Adipocyte (in vitro differentiated cells): Measurements from ENCODE around the gene PTH1R.

Experiments used
- DNase-seq: peaks from one replicate; pipeline ENCODE4 v3.0.0-alpha.2; 2015; ENCODE audit warnings: low read depth
- H3K27me3 ChIP-seq: replicated peaks from 2 replicates; pipeline ENCODE4 v1.7.0; 2013; ENCODE audit warnings: mild to moderate bottlenecking, low read length, moderate library complexity; ENCODE audit not compliant: control insufficient read depth, insufficient read depth
- H3K36me3 ChIP-seq: 2 replicates; pipeline ENCODE4 v1.7.0; 2013; ENCODE audit warnings: low read length, mild to moderate bottlenecking, moderate library complexity; ENCODE audit not compliant: control insufficient read depth, insufficient read depth, severe bottlenecking
- H3K4me1 ChIP-seq: 2 replicates; pipeline ENCODE4 v1.7.0; 2013; ENCODE audit warnings: mild to moderate bottlenecking, low read length, moderate library complexity; ENCODE audit not compliant: control insufficient read depth, insufficient read depth
- H3K4me3 ChIP-seq: 2 replicates; pipeline ENCODE4 v1.7.0; 2013; ENCODE audit warnings: mild to moderate bottlenecking, low read length, moderate library complexity
- H3K9ac ChIP-seq: 2 replicates; pipeline ENCODE4 v1.7.0; 2013; ENCODE audit warnings: mild to moderate bottlenecking, low read length, moderate library complexity
- H3K9me3 ChIP-seq: 2 replicates; pipeline ENCODE4 v1.7.0; 2013; ENCODE audit warnings: mild to moderate bottlenecking, low read length, moderate library complexity; ENCODE audit not compliant: control insufficient read depth

Gene PTH1R

DNA sequence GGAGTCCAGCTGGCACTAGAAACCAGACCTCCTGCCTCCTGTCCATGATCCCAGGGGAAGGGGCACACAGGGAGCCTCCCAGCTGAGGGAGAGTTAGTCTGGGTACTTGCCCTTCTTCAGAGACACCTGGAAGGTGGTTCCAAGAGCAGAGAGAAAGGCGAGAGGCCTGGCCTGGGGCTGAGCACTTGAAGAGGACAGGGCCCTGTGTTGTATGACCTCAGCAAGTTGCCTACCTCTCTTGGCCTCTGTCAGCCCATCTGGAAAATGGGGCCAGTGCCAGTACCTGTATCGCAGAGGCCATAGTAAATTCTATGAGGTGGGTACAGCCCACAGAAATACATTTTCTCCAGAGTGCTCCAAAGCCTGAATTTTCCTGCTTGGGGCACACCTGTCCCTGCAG lies 19.5 kb downstream of the PTH1R start:
- H3K27me3 ChIP-seq: no peaks in the 10 kb centered on the region
- no peak for DNase-seq
- peaks cover 14% of the 10 kb centered on the region for H3K4me1 ChIP-seq
- no peak overlapping the region for H3K4me3 ChIP-seq
- no peak overlapping the region for H3K9ac ChIP-seq
- H3K9me3 ChIP-seq: no peaks in the 10 kb centered on the region
- H3K36me3 ChIP-seq: no peaks in the 10 kb centered on the region

GRCh38 chr3:46897829-46898320 lies 20.4 kb downstream of the PTH1R start:
- no peak for DNase-seq
- peaks cover 9% of the 10 kb centered on the region for H3K4me1 ChIP-seq
- no peak overlapping the region for H3K4me3 ChIP-seq
- no peaks in the 10 kb centered on the region for H3K27me3 ChIP-seq
- no peaks in the 10 kb centered on the region for H3K9me3 ChIP-seq
- H3K9ac ChIP-seq: no peak overlapping the region
- H3K36me3 ChIP-seq: no peaks in the 10 kb centered on the region

- H3K9ac ChIP-seq: no peak overlapping the region
- no peaks in the 10 kb centered on the region for H3K9me3 ChIP-seq
- no peaks in the 10 kb centered on the region for H3K27me3 ChIP-seq
- peaks cover 3% of the 10 kb centered on the region for H3K4me1 ChIP-seq
- peak; percentile 13 for DNase-seq
- H3K4me3 ChIP-seq: no peak overlapping the region
- H3K36me3 ChIP-seq: no peaks in the 10 kb centered on the region
These were observed 21.0 kb downstream of the PTH1R start for GRCh38 chr3:46898321-46899150.

DNA sequence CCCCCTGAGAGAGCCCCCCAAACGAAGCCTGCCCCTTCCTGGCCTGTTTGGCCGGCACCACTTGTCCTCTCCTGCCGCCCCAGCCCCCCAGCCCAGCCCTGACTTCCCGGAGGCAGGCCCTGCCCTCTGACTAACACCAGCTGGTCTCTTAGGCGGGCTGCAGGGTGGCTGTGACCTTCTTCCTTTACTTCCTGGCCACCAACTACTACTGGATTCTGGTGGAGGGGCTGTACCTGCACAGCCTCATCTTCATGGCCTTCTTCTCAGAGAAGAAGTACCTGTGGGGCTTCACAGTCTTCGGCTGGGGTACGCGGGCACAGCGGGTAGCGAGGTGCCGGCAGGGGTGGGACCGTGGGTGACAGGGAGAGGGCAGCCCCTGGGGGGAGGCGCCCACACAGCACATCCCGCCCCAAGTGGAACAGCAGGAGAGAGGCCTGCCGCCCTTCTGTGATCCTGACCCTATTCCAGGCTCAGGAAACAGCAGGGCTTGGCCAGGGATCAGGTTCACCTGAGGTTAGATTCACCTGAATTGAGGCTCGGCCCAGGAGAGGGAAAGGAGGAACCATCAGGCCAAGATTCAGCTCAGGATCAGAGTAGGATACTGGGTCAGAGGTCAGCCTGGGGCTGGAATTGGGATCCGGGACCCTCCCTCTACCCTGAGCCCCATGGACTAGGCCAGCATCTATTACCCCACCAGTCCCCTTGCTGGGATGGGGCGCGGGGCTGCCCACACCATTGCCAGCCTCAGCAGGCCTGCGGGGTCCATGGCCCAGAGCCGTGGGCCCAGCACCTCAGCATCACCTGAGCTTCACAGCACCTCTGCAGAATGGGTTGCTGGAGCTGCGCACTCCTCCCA lies 21.9 kb downstream of the PTH1R start:
- no peak for DNase-seq
- Histone ChIP-seq H3K36me3 (no peaks in the 10 kb centered on the region), H3K9me3 (no peaks in the 10 kb centered on the region), H3K9ac (no peak overlapping the region), H3K4me3 (no peak overlapping the region), H3K27me3 (no peaks in the 10 kb centered on the region), H3K4me1 (no peaks in the 10 kb centered on the region)

GRCh38 chr3:46900007-46900292 lies 22.4 kb downstream of the PTH1R start:
- Histone ChIP-seq H3K9ac (no peak overlapping the region), H3K4me3 (no peak overlapping the region), H3K36me3 (no peaks in the 10 kb centered on the region), H3K27me3 (no peaks in the 10 kb centered on the region), H3K9me3 (no peaks in the 10 kb centered on the region), H3K4me1 (no peaks in the 10 kb centered on the region)
- no peak for DNase-seq

- no peaks in the 10 kb centered on the region for H3K36me3 ChIP-seq
- no peak overlapping the region for H3K9ac ChIP-seq
- H3K27me3 ChIP-seq: no peaks in the 10 kb centered on the region
- no peaks in the 10 kb centered on the region for H3K4me1 ChIP-seq
- H3K4me3 ChIP-seq: no peak overlapping the region
- DNase-seq: no peak
- no peaks in the 10 kb centered on the region for H3K9me3 ChIP-seq
These were observed 22.8 kb downstream of the PTH1R start for GRCh38 chr3:46900356-46900755.

DNA sequence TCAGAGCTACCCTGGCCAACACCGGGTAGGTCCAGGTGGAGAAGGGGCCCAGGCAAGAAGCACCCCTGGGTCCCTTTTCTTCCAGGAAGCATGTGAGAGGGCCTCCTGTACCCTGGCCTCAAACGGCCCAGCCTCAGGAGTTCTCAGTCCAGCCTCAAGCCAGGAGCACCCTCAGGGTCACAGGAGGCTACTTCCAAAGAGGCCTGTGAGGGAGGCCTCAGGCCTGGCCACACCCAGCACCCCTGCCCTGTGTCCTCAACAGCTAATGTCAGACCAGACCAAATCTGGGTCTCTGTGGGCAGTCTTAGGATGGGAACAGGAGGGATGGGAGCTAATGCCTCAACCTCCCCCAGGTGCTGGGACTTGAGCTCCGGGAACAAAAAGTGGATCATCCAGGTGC lies 23.5 kb downstream of the PTH1R start:
- Histone ChIP-seq H3K27me3 (peaks cover 5% of the 10 kb centered on the region), H3K36me3 (no peaks in the 10 kb centered on the region), H3K9me3 (no peaks in the 10 kb centered on the region), H3K4me1 (no peaks in the 10 kb centered on the region), H3K4me3 (no peak overlapping the region), H3K9ac (no peak overlapping the region)
- DNase-seq: no peak

- peaks cover 7% of the 10 kb centered on the region for H3K27me3 ChIP-seq
- no peak overlapping the region for H3K4me3 ChIP-seq
- DNase-seq: no peak
- no peaks in the 10 kb centered on the region for H3K36me3 ChIP-seq
- H3K4me1 ChIP-seq: no peaks in the 10 kb centered on the region
- H3K9me3 ChIP-seq: no peaks in the 10 kb centered on the region
- no peak overlapping the region for H3K9ac ChIP-seq
These were observed 24.2 kb downstream of the PTH1R start for GRCh38 chr3:46901591-46902187.

- DNase-seq: no peak
- H3K36me3 ChIP-seq: no peaks in the 10 kb centered on the region
- H3K4me3 ChIP-seq: no peak overlapping the region
- H3K4me1 ChIP-seq: no peaks in the 10 kb centered on the region
- peaks cover 7% of the 10 kb centered on the region for H3K27me3 ChIP-seq
- no peak overlapping the region for H3K9ac ChIP-seq
- no peaks in the 10 kb centered on the region for H3K9me3 ChIP-seq
These were observed 24.7 kb downstream of the PTH1R start for GRCh38 chr3:46902188-46902631.

GRCh38 chr3:46903341-46904302 lies 26.1 kb downstream of the PTH1R start:
- no peak overlapping the region for H3K4me3 ChIP-seq
- peaks cover 7% of the 10 kb centered on the region for H3K27me3 ChIP-seq
- no peak overlapping the region for H3K9ac ChIP-seq
- H3K4me1 ChIP-seq: peaks cover 10% of the 10 kb centered on the region
- peak; percentile 22 for DNase-seq
- no peaks in the 10 kb centered on the region for H3K36me3 ChIP-seq
- no peaks in the 10 kb centered on the region for H3K9me3 ChIP-seq
